Smooth muscle cell (in vitro differentiated cells): ENCODE data around the gene LCN15. TPM values are rescaled to one million over a fixed set of nuclear protein-coding genes. Genes with fewer than 3 reads are reported as not detected.

Experiments
- DNase-seq: peaks from one replicate; lab custom pipeline; 2025; ENCODE audit not compliant: unreplicated experiment; lab: John Stamatoyannopoulos, UW
- H2AFZ ChIP-seq: fragments of 200-600 bp; sonication (generic); 2 replicates; pipeline ENCODE4 v1.6.0; 2016; ENCODE audit warnings: antibody characterized with exemption, low read depth, mild to moderate bottlenecking
- H3F3A ChIP-seq: fragments of 200-600 bp; sonication (generic); 2 replicates; pipeline ENCODE4 v1.6.0; 2017; ENCODE audit warnings: antibody characterized with exemption, low read depth
- H3K27ac ChIP-seq: fragments of 200-600 bp; sonication (generic); 2 replicates; pipeline ENCODE4 v1.5.1; 2016; ENCODE audit warnings: low read depth, mild to moderate bottlenecking
- H3K27me3 ChIP-seq: fragments of 200-600 bp; sonication (generic); 2 replicates; pipeline ENCODE4 v1.6.1; 2016; ENCODE audit warnings: low read depth, mild to moderate bottlenecking
- H3K36me3 ChIP-seq: fragments of 200-600 bp; sonication (generic); 2 replicates; pipeline ENCODE4 v1.5.1; 2016; ENCODE audit warnings: low read depth
- H3K4me1 ChIP-seq: fragments of 200-600 bp; sonication (generic); 2 replicates; pipeline ENCODE4 v1.5.1; 2016; ENCODE audit warnings: low read depth
- H3K4me2 ChIP-seq: fragments of 200-600 bp; sonication (generic); 2 replicates; pipeline ENCODE4 v1.6.0; 2016; ENCODE audit warnings: mild to moderate bottlenecking
- H3K4me3 ChIP-seq: fragments of 200-600 bp; sonication (generic); 2 replicates; pipeline ENCODE4 v1.5.1; 2016; ENCODE audit warnings: mild to moderate bottlenecking
- H3K79me2 ChIP-seq: fragments of 200-600 bp; sonication (generic); 2 replicates; pipeline ENCODE4 v1.6.0; 2016; ENCODE audit warnings: low read depth, mild to moderate bottlenecking
- H3K9ac ChIP-seq: fragments of 200-600 bp; sonication (generic); 2 replicates; pipeline ENCODE4 v1.6.0; 2016; ENCODE audit warnings: low read depth
- H3K9me3 ChIP-seq: fragments of 200-600 bp; sonication (generic); replicated peaks from 2 replicates; pipeline ENCODE4 v1.5.1; 2016; ENCODE audit warnings: low read depth
- H4K20me1 ChIP-seq: fragments of 200-600 bp; sonication (generic); 2 replicates; pipeline ENCODE4 v1.6.0; 2016; ENCODE audit warnings: low read depth
- WGBS: methylation state at CpG from one replicate; pipeline ENCODE4 v1.1.7; 2016; ENCODE audit warnings: low lambda C conversion rate; 5-methylcytosine and 5-hydroxymethylcytosine counted together
- polyA plus RNA-seq: library from polyadenylated mRNA; unstranded; fragments of >200 nt; fragmentation: Nextera tagmentation; extraction: Ambion mirVana; gene quantifications from 2 replicates; pipeline ENCODE4 v1.2.1, GENCODE V29; 2016
- total RNA-seq: library from RNA; depleted of rRNA; stranded (reverse); fragments of >200 nt; gene quantifications from 2 replicates; pipeline ENCODE4 v1.2.3, GENCODE V29; 2014
- TF ChIP-seq, protein P1 (sequence below): fragments of 200-600 bp; sonication (generic); IDR thresholded peaks from 2 replicates; pipeline ENCODE4 v1.5.1; 2017; ENCODE audit warnings: borderline replicate concordance, mild to moderate bottlenecking, antibody characterized with exemption; ENCODE audit not compliant: insufficient read depth, poor library complexity, severe bottlenecking

Gene LCN15
- total and polyA plus RNA-seq, 2 experiments from 2014 or later: not detected

DNA sequence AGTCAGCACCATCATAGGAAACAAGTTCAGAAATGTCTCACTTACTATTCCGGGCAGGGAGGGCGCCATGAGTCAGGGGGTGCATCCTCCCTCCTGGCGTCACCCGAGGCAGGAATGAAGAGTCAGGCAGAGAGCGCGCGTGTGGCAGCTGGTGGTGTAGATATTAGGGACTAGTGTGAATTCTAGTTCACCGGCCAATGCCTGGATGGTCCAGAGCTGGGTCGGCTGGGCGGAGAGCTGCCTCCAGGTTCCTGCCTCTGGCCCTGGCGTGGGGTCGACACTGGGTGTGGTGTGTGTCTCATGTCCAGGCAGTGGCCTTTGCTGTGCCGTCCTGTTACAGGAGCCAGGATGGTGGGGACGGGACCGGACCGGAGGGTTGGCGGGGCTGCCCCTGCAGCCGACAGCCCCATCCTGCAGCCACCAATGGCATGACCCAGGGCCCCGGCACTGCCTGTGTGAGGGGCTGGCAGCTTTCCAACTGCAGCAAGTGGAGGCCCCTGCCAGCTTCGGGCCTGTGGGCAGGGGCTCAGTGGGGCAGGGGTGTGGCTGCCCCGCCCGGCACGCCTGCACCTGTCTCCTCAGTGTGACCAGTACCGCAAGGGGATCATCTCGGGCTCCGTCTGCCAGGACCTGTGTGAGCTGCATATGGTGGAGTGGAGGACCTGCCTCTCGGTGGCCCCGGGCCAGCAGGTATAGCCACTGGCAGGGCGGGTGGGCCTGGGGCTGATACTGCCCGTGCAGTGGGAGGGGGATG is 42.8 kb downstream of the LCN15 start:
- H2AFZ ChIP-seq: no peak overlapping the region
- H3K4me3 ChIP-seq: no peak overlapping the region
- 88% methylated on average over 30 of the region's 30 CpGs for WGBS
- H3K79me2 ChIP-seq: peaks cover under 1% of the 10 kb centered on the region
- H3K4me1 ChIP-seq: peaks cover 9% of the 10 kb centered on the region
- TF ChIP-seq, protein P1, sequence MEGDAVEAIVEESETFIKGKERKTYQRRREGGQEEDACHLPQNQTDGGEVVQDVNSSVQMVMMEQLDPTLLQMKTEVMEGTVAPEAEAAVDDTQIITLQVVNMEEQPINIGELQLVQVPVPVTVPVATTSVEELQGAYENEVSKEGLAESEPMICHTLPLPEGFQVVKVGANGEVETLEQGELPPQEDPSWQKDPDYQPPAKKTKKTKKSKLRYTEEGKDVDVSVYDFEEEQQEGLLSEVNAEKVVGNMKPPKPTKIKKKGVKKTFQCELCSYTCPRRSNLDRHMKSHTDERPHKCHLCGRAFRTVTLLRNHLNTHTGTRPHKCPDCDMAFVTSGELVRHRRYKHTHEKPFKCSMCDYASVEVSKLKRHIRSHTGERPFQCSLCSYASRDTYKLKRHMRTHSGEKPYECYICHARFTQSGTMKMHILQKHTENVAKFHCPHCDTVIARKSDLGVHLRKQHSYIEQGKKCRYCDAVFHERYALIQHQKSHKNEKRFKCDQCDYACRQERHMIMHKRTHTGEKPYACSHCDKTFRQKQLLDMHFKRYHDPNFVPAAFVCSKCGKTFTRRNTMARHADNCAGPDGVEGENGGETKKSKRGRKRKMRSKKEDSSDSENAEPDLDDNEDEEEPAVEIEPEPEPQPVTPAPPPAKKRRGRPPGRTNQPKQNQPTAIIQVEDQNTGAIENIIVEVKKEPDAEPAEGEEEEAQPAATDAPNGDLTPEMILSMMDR: no peak
- DNase-seq: no peak
- H3K27ac ChIP-seq: no peak overlapping the region
- no peak overlapping the region for H3K9ac ChIP-seq
- peaks cover 86% of the 10 kb centered on the region for H4K20me1 ChIP-seq
- no peaks in the 10 kb centered on the region for H3K27me3 ChIP-seq
- H3K9me3 ChIP-seq: no peaks in the 10 kb centered on the region
- H3K36me3 ChIP-seq: no peaks in the 10 kb centered on the region
- no peak overlapping the region for H3K4me2 ChIP-seq
- no peaks in the 10 kb centered on the region for H3F3A ChIP-seq

DNA sequence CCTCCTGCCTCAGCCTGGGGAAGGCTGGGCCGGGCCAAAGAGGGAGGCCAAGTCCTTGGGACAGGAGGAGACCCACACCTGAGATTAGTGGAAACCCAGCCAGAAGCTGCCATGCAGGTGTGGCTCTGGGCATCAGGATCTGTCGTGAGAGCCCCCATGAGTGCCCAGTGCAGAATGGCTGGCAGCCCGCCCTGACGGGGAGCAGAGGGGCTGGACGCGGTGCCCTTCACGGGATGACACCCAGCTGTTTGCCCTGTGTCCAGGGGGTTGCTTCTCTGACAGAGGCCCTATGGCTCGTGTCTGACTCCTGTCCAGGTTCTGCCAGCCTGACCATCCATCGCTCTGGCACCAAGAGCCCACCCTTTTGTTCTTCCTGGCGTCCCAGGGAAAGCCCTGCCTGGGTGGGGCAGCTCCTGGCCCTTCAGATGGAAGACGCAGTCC is 43.4 kb downstream of the LCN15 start:
- H3K4me1 ChIP-seq: peaks cover 3% of the 10 kb centered on the region
- no peaks in the 10 kb centered on the region for H3F3A ChIP-seq
- H3K4me2 ChIP-seq: no peak overlapping the region
- no peaks in the 10 kb centered on the region for H3K79me2 ChIP-seq
- no peaks in the 10 kb centered on the region for H3K27me3 ChIP-seq
- DNase-seq: no peak
- no peak overlapping the region for H3K4me3 ChIP-seq
- peaks cover 83% of the 10 kb centered on the region for H4K20me1 ChIP-seq
- H3K9ac ChIP-seq: no peak overlapping the region
- TF ChIP-seq, protein P1: no peak
- no peak overlapping the region for H2AFZ ChIP-seq
- 88% methylated on average over 11 of the region's 11 CpGs for WGBS
- no peaks in the 10 kb centered on the region for H3K9me3 ChIP-seq
- H3K36me3 ChIP-seq: no peaks in the 10 kb centered on the region
- H3K27ac ChIP-seq: no peak overlapping the region

DNA sequence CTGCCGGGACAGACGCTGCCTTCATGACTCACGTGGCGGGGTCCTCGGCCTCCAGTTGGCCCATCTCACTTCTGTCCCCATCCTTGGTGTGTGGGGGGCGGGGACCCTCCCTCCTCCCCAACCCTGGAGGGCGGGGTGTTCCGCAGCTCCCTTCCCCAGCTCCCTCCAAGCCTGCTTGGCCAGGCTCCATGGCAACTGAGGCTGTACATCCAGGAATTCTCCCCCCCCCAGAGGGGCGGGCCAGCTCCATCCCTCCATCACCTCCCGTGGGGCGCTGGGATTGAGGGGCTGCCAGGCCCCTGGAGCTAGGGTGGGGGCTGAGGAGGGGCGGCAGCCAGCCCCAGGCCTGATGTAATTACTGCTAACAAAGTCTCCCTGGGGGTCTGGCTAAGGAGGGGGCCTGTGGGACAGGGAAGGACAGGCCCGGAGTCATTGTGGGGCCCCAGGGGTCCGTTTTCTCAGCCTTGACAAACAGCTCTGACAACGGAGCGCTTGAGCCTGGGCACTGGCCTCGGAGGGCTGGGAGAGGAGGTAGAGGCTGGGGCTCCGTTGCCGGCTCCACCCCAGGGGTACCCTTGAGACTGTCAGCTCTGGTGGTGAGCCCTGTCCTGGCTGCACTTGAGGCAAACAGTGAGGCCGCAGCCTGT is 43.9 kb downstream of the LCN15 start:
- TF ChIP-seq, protein P1: no peak
- H2AFZ ChIP-seq: no peak overlapping the region
- H3K9ac ChIP-seq: no peak overlapping the region
- 67% methylated on average over 16 of the region's 20 CpGs for WGBS
- H3K27me3 ChIP-seq: no peaks in the 10 kb centered on the region
- H3K27ac ChIP-seq: no peak overlapping the region
- H3K4me2 ChIP-seq: no peak overlapping the region
- peaks cover 82% of the 10 kb centered on the region for H4K20me1 ChIP-seq
- no peak for DNase-seq
- H3K36me3 ChIP-seq: no peaks in the 10 kb centered on the region
- H3F3A ChIP-seq: no peaks in the 10 kb centered on the region
- no peaks in the 10 kb centered on the region for H3K4me1 ChIP-seq
- no peak overlapping the region for H3K4me3 ChIP-seq
- H3K9me3 ChIP-seq: no peaks in the 10 kb centered on the region
- H3K79me2 ChIP-seq: no peaks in the 10 kb centered on the region
